ENCODE results near the gene KDM7A. TPM values are rescaled to one million over a fixed set of nuclear protein-coding genes. Genes with fewer than 3 reads are reported as not detected.

KDM7A gene
- total RNA-seq, 2 experiments from 2014 or later = 43.3 to 46.5 TPM

- H3K27me3 ChIP-seq (ENCODE audit: control insufficient read depth in 1 of 2, insufficient read depth in 2 of 2, low read length in 2 of 2) = no peaks in the 10 kb centered on the region
- Mint-ChIP-seq H3K4me1 (ENCODE audit: low read depth) (peaks cover 50% of the 10 kb centered on the region), H3K4me3 (no peak overlapping the region), H3K36me3 (ENCODE audit: low read depth) (no peaks in the 10 kb centered on the region), H3K27me3 (no peaks in the 10 kb centered on the region), H3K9me3 (no peaks in the 10 kb centered on the region), H3K27ac (no peak overlapping the region)
- H3K4me3 ChIP-seq (ENCODE audit: low read length) = no peak overlapping the region
- intact Hi-C loops (cut with DNase I, micrococcal nuclease) = no loop called here
- CTCF ChIA-PET = no interaction called here
- no peak overlapping the region for H3K27ac ChIP-seq (ENCODE audit: low read depth in 1 of 2, low read length in 2 of 2)
- TF ChIP-seq CTCF (IDR thresholded peaks at IDR 0.05) = no peak
- no peaks in the 10 kb centered on the region for H3K36me3 ChIP-seq (ENCODE audit: insufficient read depth, low read length)
- POLR2A ChIA-PET = interaction anchor here (3.1 kb wide), 1 partner anchor 37 kb away, joined by 12 read pairs; the partner anchor contains the start of gene KDM7A
- H3K4me1 ChIP-seq (ENCODE audit: insufficient read depth, low read length) = peaks cover 42% of the 10 kb centered on the region
- H3K9me3 ChIP-seq (ENCODE audit: control insufficient read depth in 1 of 2, insufficient read depth in 1 of 2, low read length in 2 of 2) = peaks cover 0 to 9% of the 10 kb centered on the region in 2 experiments
- ATAC-seq (ENCODE audit: poor library complexity) (no peak), DNase-seq (no peak)
Measured at GRCh38 chr7:140214075-140214684, 37.4 kb upstream of the KDM7A start.

GRCh38 chr7:140213684-140214074 lies 36.9 kb upstream of the KDM7A start:
- Histone ChIP-seq H3K4me1 (ENCODE audit: insufficient read depth, low read length) (peaks cover 47% of the 10 kb centered on the region), H3K27me3 (ENCODE audit: control insufficient read depth in 1 of 2, insufficient read depth in 2 of 2, low read length in 2 of 2) (no peaks in the 10 kb centered on the region), H3K36me3 (ENCODE audit: insufficient read depth, low read length) (no peaks in the 10 kb centered on the region), H3K9me3 (ENCODE audit: control insufficient read depth in 1 of 2, insufficient read depth in 1 of 2, low read length in 2 of 2) (peaks cover 0 to 4% of the 10 kb centered on the region in 2 experiments), H3K27ac (ENCODE audit: low read depth in 1 of 2, low read length in 2 of 2) (no peak overlapping the region), H3K4me3 (ENCODE audit: low read length) (no peak overlapping the region)
- Mint-ChIP-seq H3K4me1 (ENCODE audit: low read depth) (peaks cover 50% of the 10 kb centered on the region), H3K9me3 (no peaks in the 10 kb centered on the region), H3K4me3 (no peak overlapping the region), H3K36me3 (ENCODE audit: low read depth) (no peaks in the 10 kb centered on the region), H3K27me3 (no peaks in the 10 kb centered on the region), H3K27ac (no peak overlapping the region)
- POLR2A ChIA-PET = interaction anchor here (2.4 kb wide), 1 partner anchor 16 kb away, joined by 13 read pairs; no protein-coding TSS in a partner anchor
- no peak for TF ChIP-seq CTCF (IDR thresholded peaks at IDR 0.05)
- CTCF ChIA-PET = no interaction called here
- intact Hi-C loops (cut with DNase I, micrococcal nuclease) = no loop called here
- DNase-seq (no peak), ATAC-seq (ENCODE audit: poor library complexity) (no peak)

- H3K9me3 ChIP-seq (ENCODE audit: control insufficient read depth in 1 of 2, insufficient read depth in 1 of 2, low read length in 2 of 2) = no peaks in the 10 kb centered on the region
Measured at GRCh38 chr7:140212100-140212881, 35.5 kb upstream of the KDM7A start.

More at GRCh38 chr7:140212100-140212881, 35.5 kb upstream of the KDM7A start:
- Histone ChIP-seq H3K27ac (ENCODE audit: low read depth in 1 of 2, low read length in 2 of 2) (no peak overlapping the region), H3K4me3 (ENCODE audit: low read length) (no peak overlapping the region), H3K36me3 (ENCODE audit: insufficient read depth, low read length) (no peaks in the 10 kb centered on the region), H3K4me1 (ENCODE audit: insufficient read depth, low read length) (peaks cover 47% of the 10 kb centered on the region), H3K27me3 (ENCODE audit: control insufficient read depth in 1 of 2, insufficient read depth in 2 of 2, low read length in 2 of 2) (no peaks in the 10 kb centered on the region)
- intact Hi-C loops (cut with DNase I, micrococcal nuclease) = no loop called here
- Mint-ChIP-seq H3K36me3 (ENCODE audit: low read depth) (no peaks in the 10 kb centered on the region), H3K4me1 (ENCODE audit: low read depth) (peaks cover 57% of the 10 kb centered on the region), H3K27me3 (no peaks in the 10 kb centered on the region), H3K27ac (peak overlapping the region; percentile 31), H3K4me3 (peak overlapping the region; percentile 59), H3K9me3 (no peaks in the 10 kb centered on the region)
- TF ChIP-seq CTCF (IDR thresholded peaks at IDR 0.05) = no peak
- POLR2A ChIA-PET = interaction anchor here (0.8 to 2.4 kb wide), 4 partner anchors 14 to 36 kb away, joined by 3 to 13 read pairs (median 4); partner anchors contain the start of gene KDM7A
- ATAC-seq (ENCODE audit: poor library complexity) (no peak), DNase-seq (peak in 3 of 14 experiments; percentile 33 to 54 (median 33))
- CTCF ChIA-PET = no interaction called here
